ENCODE data around the gene ZNF81.
"Not testable (repeated sequence)": the region's sequence is repeated elsewhere in the genome, so short reads cannot be mapped to it uniquely, and the experiment has no call there.

ZNF81 gene

GRCh38 chrX:47900833-47901232 is 64.1 kb downstream of the ZNF81 start:
- no peak overlapping the region for H3K4me3 ChIP-seq (ENCODE audit: low read depth in 1 of 5, low read length in 5 of 5)
- no peaks in the 10 kb centered on the region for H3K9me3 ChIP-seq (ENCODE audit: control insufficient read depth in 5 of 5, low read length in 5 of 5)
- no peaks in the 10 kb centered on the region for H3K4me1 ChIP-seq (ENCODE audit: control insufficient read depth in 5 of 5, insufficient read depth in 5 of 5, low read length in 5 of 5)
- peaks cover 0 to 2% (median 0%) of the 10 kb centered on the region in 5 donors for H3K27me3 ChIP-seq (ENCODE audit: control insufficient read depth in 5 of 5, insufficient read depth in 4 of 5, low read length in 5 of 5)
- peaks cover 0 to 5% (median 0%) of the 10 kb centered on the region in 5 donors for H3K36me3 ChIP-seq (ENCODE audit: control insufficient read depth in 5 of 5, insufficient read depth in 5 of 5, low read length in 5 of 5)
- no peak overlapping the region for H3K9ac ChIP-seq (ENCODE audit: low read length in 5 of 5)
- H3K27ac ChIP-seq (ENCODE audit: low read depth, low read length): no peak overlapping the region

DNA sequence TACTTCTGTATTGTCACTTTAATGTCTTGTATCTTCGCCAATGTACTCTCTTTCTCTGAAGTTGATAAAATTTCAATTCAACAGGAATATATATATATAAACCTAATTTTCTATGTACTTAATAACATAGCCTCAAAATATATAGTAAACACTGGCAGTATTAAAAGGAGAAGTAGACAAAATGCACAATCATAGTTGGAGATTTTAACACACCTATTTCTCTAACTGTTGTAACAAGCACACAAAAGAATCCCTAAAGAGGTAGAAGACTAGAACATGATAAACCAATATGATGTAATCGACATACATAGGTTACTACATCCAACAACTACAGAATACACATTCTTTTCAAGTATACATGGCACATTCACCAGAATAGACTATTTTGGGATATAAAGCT is 65.5 kb downstream of the ZNF81 start:
- Histone ChIP-seq H3K27me3 (ENCODE audit: control insufficient read depth in 5 of 5, insufficient read depth in 4 of 5, low read length in 5 of 5) (peaks cover 0 to 2% (median 0%) of the 10 kb centered on the region in 5 donors), H3K36me3 (ENCODE audit: control insufficient read depth in 5 of 5, insufficient read depth in 5 of 5, low read length in 5 of 5) (no peaks in the 10 kb centered on the region), H3K9me3 (ENCODE audit: control insufficient read depth in 5 of 5, low read length in 5 of 5) (no peaks in the 10 kb centered on the region), H3K27ac (ENCODE audit: low read depth, low read length) (no peak overlapping the region), H3K4me1 (ENCODE audit: control insufficient read depth in 5 of 5, insufficient read depth in 5 of 5, low read length in 5 of 5) (no peaks in the 10 kb centered on the region), H3K4me3 (ENCODE audit: low read depth in 1 of 5, low read length in 5 of 5) (no peak overlapping the region), H3K9ac (ENCODE audit: low read length in 5 of 5) (no peak overlapping the region)

DNA sequence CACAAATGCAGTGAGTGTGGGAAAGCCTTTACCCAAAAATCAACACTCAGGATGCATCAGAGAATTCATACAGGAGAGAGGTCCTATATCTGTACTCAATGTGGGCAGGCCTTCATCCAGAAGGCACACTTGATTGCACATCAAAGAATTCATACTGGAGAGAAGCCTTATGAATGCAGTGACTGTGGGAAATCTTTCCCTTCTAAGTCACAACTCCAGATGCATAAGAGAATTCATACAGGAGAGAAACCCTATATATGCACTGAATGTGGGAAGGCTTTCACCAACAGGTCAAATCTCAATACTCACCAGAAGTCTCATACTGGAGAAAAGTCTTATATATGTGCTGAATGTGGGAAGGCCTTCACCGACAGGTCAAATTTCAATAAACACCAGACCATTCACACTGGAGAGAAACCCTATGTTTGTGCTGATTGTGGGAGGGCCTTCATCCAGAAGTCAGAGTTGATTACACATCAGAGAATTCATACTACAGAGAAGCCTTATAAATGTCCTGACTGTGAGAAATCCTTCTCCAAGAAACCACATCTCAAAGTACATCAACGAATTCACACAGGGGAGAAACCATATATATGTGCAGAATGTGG is 79.3 kb downstream of the ZNF81 start:
- Histone ChIP-seq H3K27me3 (ENCODE audit: control insufficient read depth in 5 of 5, insufficient read depth in 4 of 5, low read length in 5 of 5) (no peaks in the 10 kb centered on the region), H3K27ac (ENCODE audit: low read depth, low read length) (no peak overlapping the region), H3K9ac (ENCODE audit: low read length in 5 of 5) (no peak overlapping the region), H3K4me3 (ENCODE audit: low read depth in 1 of 5, low read length in 5 of 5) (peak overlapping the region in 2 of 5 donors; percentile 4 to 18), H3K4me1 (ENCODE audit: control insufficient read depth in 5 of 5, insufficient read depth in 5 of 5, low read length in 5 of 5) (no peaks in the 10 kb centered on the region), H3K36me3 (ENCODE audit: control insufficient read depth in 5 of 5, insufficient read depth in 5 of 5, low read length in 5 of 5) (peaks cover 4 to 16% (median 7%) of the 10 kb centered on the region in 5 donors), H3K9me3 (ENCODE audit: control insufficient read depth in 5 of 5, low read length in 5 of 5) (peaks cover 13 to 58% (median 46%) of the 10 kb centered on the region in 5 donors)

DNA sequence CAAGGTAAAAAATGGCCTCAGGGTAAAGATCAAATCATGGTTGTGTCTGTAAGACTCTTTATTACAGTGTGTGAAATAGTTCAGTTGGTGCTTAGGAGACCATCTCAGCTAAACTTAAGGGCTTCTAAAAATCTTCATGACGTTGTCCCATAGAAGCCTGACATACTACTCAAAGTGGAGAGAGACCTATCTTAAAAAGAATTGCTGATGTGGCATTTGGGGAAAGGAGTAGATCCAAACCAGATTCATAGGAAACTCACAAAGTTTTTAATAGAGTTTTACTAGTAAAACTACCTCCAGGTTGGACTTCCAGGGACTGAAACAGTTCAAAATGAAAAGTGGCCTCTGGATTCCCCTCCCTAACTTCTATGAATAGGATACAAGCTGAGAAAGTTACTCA is 81.6 kb downstream of the ZNF81 start:
- H3K4me1 ChIP-seq (ENCODE audit: control insufficient read depth in 5 of 5, insufficient read depth in 5 of 5, low read length in 5 of 5): no peaks in the 10 kb centered on the region
- peaks cover 4 to 16% (median 7%) of the 10 kb centered on the region in 5 donors for H3K36me3 ChIP-seq (ENCODE audit: control insufficient read depth in 5 of 5, insufficient read depth in 5 of 5, low read length in 5 of 5)
- H3K4me3 ChIP-seq (ENCODE audit: low read depth in 1 of 5, low read length in 5 of 5): peak overlapping the region in 1 of 5 donors; percentile 9
- H3K27me3 ChIP-seq (ENCODE audit: control insufficient read depth in 5 of 5, insufficient read depth in 4 of 5, low read length in 5 of 5): no peaks in the 10 kb centered on the region
- H3K9me3 ChIP-seq (ENCODE audit: control insufficient read depth in 5 of 5, low read length in 5 of 5): peaks cover 13 to 64% (median 48%) of the 10 kb centered on the region in 5 donors
- H3K27ac ChIP-seq (ENCODE audit: low read depth, low read length): no peak overlapping the region
- no peak overlapping the region for H3K9ac ChIP-seq (ENCODE audit: low read length in 5 of 5)

- Histone ChIP-seq H3K36me3 (ENCODE audit: control insufficient read depth in 5 of 5, insufficient read depth in 5 of 5, low read length in 5 of 5) (no peaks in the 10 kb centered on the region), H3K27me3 (ENCODE audit: control insufficient read depth in 5 of 5, insufficient read depth in 4 of 5, low read length in 5 of 5) (peaks cover 0 to 2% (median 0%) of the 10 kb centered on the region in 5 donors), H3K9ac (ENCODE audit: low read length in 5 of 5) (no peak overlapping the region), H3K4me1 (ENCODE audit: control insufficient read depth in 5 of 5, insufficient read depth in 5 of 5, low read length in 5 of 5) (no peaks in the 10 kb centered on the region), H3K9me3 (ENCODE audit: control insufficient read depth in 5 of 5, low read length in 5 of 5) (peaks cover 0 to 5% (median 0%) of the 10 kb centered on the region in 5 donors), H3K4me3 (ENCODE audit: low read depth in 1 of 5, low read length in 5 of 5) (no peak overlapping the region), H3K27ac (ENCODE audit: low read depth, low read length) (no peak overlapping the region)
These were observed 90.5 kb downstream of the ZNF81 start for GRCh38 chrX:47927212-47927611.

- not testable (repeated sequence) for H3K27me3 ChIP-seq (ENCODE audit: control insufficient read depth in 5 of 5, insufficient read depth in 4 of 5, low read length in 5 of 5); H3K9ac ChIP-seq (ENCODE audit: low read length in 5 of 5); H3K4me1 ChIP-seq (ENCODE audit: control insufficient read depth in 5 of 5, insufficient read depth in 5 of 5, low read length in 5 of 5); H3K36me3 ChIP-seq (ENCODE audit: control insufficient read depth in 5 of 5, insufficient read depth in 5 of 5, low read length in 5 of 5); H3K9me3 ChIP-seq (ENCODE audit: control insufficient read depth in 5 of 5, low read length in 5 of 5); H3K27ac ChIP-seq (ENCODE audit: low read depth, low read length); H3K4me3 ChIP-seq (ENCODE audit: low read depth in 1 of 5, low read length in 5 of 5)
These were observed 95.3 kb downstream of the ZNF81 start for GRCh38 chrX:47931970-47932369.

DNA sequence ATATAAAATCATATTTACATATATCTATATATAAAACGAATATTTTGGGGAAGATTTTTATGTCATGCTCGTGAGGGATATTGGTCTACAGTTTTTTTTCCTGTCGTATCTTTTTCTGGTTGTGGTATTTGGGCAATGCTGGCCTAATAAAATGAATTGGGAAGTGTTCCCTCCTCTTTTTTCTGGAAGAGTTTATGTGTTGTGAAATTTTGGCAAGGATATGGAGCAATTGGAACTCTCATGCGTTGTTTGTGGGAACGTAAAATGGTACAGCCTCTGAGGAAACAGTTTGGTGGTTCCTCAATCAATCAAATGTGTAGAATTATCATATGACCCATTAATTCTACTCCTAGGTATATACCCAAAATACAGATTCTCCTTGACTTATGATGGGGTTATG is 97.2 kb downstream of the ZNF81 start:
- Histone ChIP-seq H3K36me3 (ENCODE audit: control insufficient read depth in 5 of 5, insufficient read depth in 5 of 5, low read length in 5 of 5) (no peaks in the 10 kb centered on the region), H3K4me3 (ENCODE audit: low read depth in 1 of 5, low read length in 5 of 5) (no peak overlapping the region)

DNA sequence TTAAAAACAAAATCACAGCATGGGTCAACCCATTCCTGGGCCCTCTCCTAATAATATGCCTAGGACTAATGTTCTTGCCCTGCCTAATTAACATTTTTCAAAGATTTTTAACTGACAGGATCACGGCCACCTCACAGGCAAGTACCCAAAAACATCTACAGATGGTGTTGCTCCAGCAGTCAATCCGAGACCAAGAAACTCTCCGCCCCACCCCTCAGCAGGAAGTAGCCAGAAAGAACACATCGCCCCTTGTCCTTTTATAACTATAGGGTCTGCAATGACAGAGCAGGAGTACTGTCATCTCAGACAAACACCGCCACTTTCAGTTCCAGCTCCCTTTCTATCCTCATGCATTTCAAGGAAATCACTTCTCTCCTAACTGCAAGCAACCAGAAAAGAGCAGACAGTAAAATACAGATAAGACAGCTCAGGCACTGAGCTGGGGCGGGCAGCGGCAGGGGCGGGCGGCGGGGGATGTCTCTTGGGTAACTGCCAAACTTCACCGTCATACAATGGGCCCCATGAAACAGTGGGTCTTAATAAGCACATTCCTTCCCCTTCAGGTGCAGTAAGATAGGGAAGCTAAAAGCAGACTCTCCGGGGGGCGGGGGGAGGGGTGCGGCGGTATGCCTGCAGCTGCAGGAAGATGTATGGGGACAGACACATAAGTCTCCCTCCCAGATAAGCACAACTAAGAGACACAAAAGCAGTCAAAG is 99.7 kb downstream of the ZNF81 start:
- Histone ChIP-seq H3K36me3 (ENCODE audit: control insufficient read depth in 5 of 5, insufficient read depth in 5 of 5, low read length in 5 of 5) (no peaks in the 10 kb centered on the region), H3K9me3 (ENCODE audit: control insufficient read depth in 5 of 5, low read length in 5 of 5) (peaks cover 0 to 5% (median 3%) of the 10 kb centered on the region in 5 donors), H3K9ac (ENCODE audit: low read length in 5 of 5) (no peak overlapping the region), H3K27ac (ENCODE audit: low read depth, low read length) (no peak overlapping the region), H3K27me3 (ENCODE audit: control insufficient read depth in 5 of 5, insufficient read depth in 4 of 5, low read length in 5 of 5) (no peaks in the 10 kb centered on the region), H3K4me1 (ENCODE audit: control insufficient read depth in 5 of 5, insufficient read depth in 5 of 5, low read length in 5 of 5) (no peaks in the 10 kb centered on the region), H3K4me3 (ENCODE audit: low read depth in 1 of 5, low read length in 5 of 5) (peak overlapping the region in 1 of 5 donors; percentile 29)

More for the DNA sequence above, 97.2 kb downstream of the ZNF81 start:
- no peak overlapping the region for H3K27ac ChIP-seq (ENCODE audit: low read depth, low read length)
- H3K27me3 ChIP-seq (ENCODE audit: control insufficient read depth in 5 of 5, insufficient read depth in 4 of 5, low read length in 5 of 5): peaks cover 0 to 2% (median 0%) of the 10 kb centered on the region in 5 donors
- no peaks in the 10 kb centered on the region for H3K4me1 ChIP-seq (ENCODE audit: control insufficient read depth in 5 of 5, insufficient read depth in 5 of 5, low read length in 5 of 5)
- H3K9ac ChIP-seq (ENCODE audit: low read length in 5 of 5): no peak overlapping the region
- peaks cover 0 to 5% (median 3%) of the 10 kb centered on the region in 5 donors for H3K9me3 ChIP-seq (ENCODE audit: control insufficient read depth in 5 of 5, low read length in 5 of 5)

DNA sequence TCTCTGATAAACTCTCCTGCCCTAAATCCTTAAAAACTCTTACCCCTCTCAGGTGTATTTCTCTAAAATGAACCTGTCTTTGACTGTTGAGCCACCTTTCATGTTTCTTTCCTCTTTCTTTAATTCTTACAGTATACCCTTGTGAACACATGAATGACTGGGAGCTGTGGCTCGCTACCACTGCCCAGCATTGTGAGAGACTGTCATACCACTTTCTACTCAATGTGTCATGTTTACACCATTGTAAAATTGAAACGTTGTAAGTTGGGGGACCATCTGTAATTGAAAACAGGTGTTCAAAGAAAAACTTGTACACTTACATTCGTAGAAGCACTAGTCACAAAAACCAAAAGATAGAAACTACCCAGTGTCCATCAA is 100.2 kb downstream of the ZNF81 start:
- H3K36me3 ChIP-seq (ENCODE audit: control insufficient read depth in 5 of 5, insufficient read depth in 5 of 5, low read length in 5 of 5): no peaks in the 10 kb centered on the region
- no peak overlapping the region for H3K9ac ChIP-seq (ENCODE audit: low read length in 5 of 5)
- H3K9me3 ChIP-seq (ENCODE audit: control insufficient read depth in 5 of 5, low read length in 5 of 5): peaks cover 0 to 5% (median 3%) of the 10 kb centered on the region in 5 donors
- H3K27ac ChIP-seq (ENCODE audit: low read depth, low read length): no peak overlapping the region
- H3K4me3 ChIP-seq (ENCODE audit: low read depth in 1 of 5, low read length in 5 of 5): no peak overlapping the region
- H3K4me1 ChIP-seq (ENCODE audit: control insufficient read depth in 5 of 5, insufficient read depth in 5 of 5, low read length in 5 of 5): no peaks in the 10 kb centered on the region
- H3K27me3 ChIP-seq (ENCODE audit: control insufficient read depth in 5 of 5, insufficient read depth in 4 of 5, low read length in 5 of 5): no peaks in the 10 kb centered on the region

DNA sequence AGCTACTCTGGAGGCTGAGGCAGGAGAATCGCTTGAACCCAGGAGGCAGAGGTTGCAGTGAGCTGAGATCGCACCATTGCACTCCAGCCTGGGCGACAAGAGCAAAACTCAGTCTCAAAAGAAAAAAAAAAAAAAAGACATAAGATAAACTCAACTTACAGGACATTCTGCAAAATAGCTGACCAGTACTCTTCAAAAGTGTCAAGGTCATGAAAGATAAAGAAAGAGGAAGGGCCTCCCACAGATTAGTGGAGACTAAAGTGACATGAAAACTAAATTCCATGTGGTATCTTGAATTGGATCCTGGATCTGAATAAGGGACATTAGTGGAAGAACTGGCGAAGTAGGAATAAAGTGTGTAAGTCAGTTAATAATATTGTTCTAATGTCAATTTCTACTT is 103.7 kb downstream of the ZNF81 start:
- no peak overlapping the region for H3K27ac ChIP-seq (ENCODE audit: low read depth, low read length)
- no peaks in the 10 kb centered on the region for H3K4me1 ChIP-seq (ENCODE audit: control insufficient read depth in 5 of 5, insufficient read depth in 5 of 5, low read length in 5 of 5)
- no peaks in the 10 kb centered on the region for H3K36me3 ChIP-seq (ENCODE audit: control insufficient read depth in 5 of 5, insufficient read depth in 5 of 5, low read length in 5 of 5)
- H3K9ac ChIP-seq (ENCODE audit: low read length in 5 of 5): no peak overlapping the region
- no peak overlapping the region for H3K4me3 ChIP-seq (ENCODE audit: low read depth in 1 of 5, low read length in 5 of 5)
- H3K27me3 ChIP-seq (ENCODE audit: control insufficient read depth in 5 of 5, insufficient read depth in 4 of 5, low read length in 5 of 5): peaks cover 0 to 2% (median 0%) of the 10 kb centered on the region in 5 donors
- H3K9me3 ChIP-seq (ENCODE audit: control insufficient read depth in 5 of 5, low read length in 5 of 5): peaks cover 0 to 13% (median 6%) of the 10 kb centered on the region in 5 donors

Data from subcutaneous abdominal adipose tissue (tissue), 5 donors.